DOHH2 (cell line): ENCODE results near the gene HS3ST4.

Experiments used
- H3F3A ChIP-seq: fragments of 200-600 bp; sonication (generic), shearing (Covaris generic); 2 replicates; pipeline ENCODE4 v1.6.0; 2016; ENCODE audit warnings: antibody characterized with exemption, mild to moderate bottlenecking; ENCODE audit not compliant: control insufficient read depth, insufficient read depth
- H3K27ac ChIP-seq: fragments of 200-600 bp; sonication (generic); 2 replicates; pipeline ENCODE4 v1.5.1; 2014; ENCODE audit warnings: low read depth, mild to moderate bottlenecking, low read length, moderate library complexity
- H3K27me3 ChIP-seq: fragments of 200-600 bp; sonication (generic); 2 replicates; pipeline ENCODE4 v1.6.1; 2014; ENCODE audit warnings: mild to moderate bottlenecking, low read length, mixed read lengths; ENCODE audit not compliant: control insufficient read depth
- H3K36me3 ChIP-seq: fragments of 200-600 bp; sonication (generic); 2 replicates; pipeline ENCODE4 v1.6.1; 2014; ENCODE audit warnings: mild to moderate bottlenecking, low read length, moderate library complexity, mixed read lengths; ENCODE audit not compliant: control insufficient read depth
- H3K4me1 ChIP-seq: fragments of 200-600 bp; sonication (generic); 2 replicates; pipeline ENCODE4 v1.6.1; 2014; ENCODE audit warnings: mild to moderate bottlenecking, low read length, mixed read lengths; ENCODE audit not compliant: control insufficient read depth
- H3K4me2 ChIP-seq: fragments of 200-600 bp; sonication (generic); 2 replicates; pipeline ENCODE4 v1.6.0; 2014; ENCODE audit warnings: mild to moderate bottlenecking, low read length, moderate library complexity
- H3K4me3 ChIP-seq: fragments of 200-600 bp; sonication (generic); 2 replicates; pipeline ENCODE4 v1.5.1; 2014; ENCODE audit warnings: mild to moderate bottlenecking, low read length, mixed read lengths
- H3K79me2 ChIP-seq: fragments of 200-600 bp; sonication (generic); 2 replicates; pipeline ENCODE4 v1.6.1; 2014; ENCODE audit warnings: mild to moderate bottlenecking, low read length, mixed read lengths; ENCODE audit not compliant: control insufficient read depth
- H3K9me2 ChIP-seq: fragments of 200-600 bp; sonication (generic); replicated peaks from 2 replicates; pipeline ENCODE4 v1.6.1; 2014; ENCODE audit warnings: mild to moderate bottlenecking, low read length, mixed read lengths; ENCODE audit not compliant: control insufficient read depth
- H3K9me3 ChIP-seq: fragments of 200-600 bp; sonication (generic); 2 replicates; pipeline ENCODE4 v1.6.1; 2014; ENCODE audit warnings: antibody characterized with exemption, low read length, mixed read lengths; ENCODE audit not compliant: control insufficient read depth, insufficient read depth
- H4K20me1 ChIP-seq: fragments of 200-600 bp; sonication (generic); 2 replicates; pipeline ENCODE4 v1.6.0; 2014; ENCODE audit warnings: low read depth, mild to moderate bottlenecking, antibody characterized with exemption, low read length, moderate library complexity; ENCODE audit not compliant: control insufficient read depth, insufficient read depth
- EZH2phosphoT487 ChIP-seq: fragments of 200-600 bp; sonication (generic); IDR thresholded peaks from 2 replicates; pipeline ENCODE4 v1.6.1; 2017; ENCODE audit warnings: borderline replicate concordance, mild to moderate bottlenecking, antibody characterized with exemption, low read length, moderate library complexity, mixed read lengths
- TF ChIP-seq, protein P1 (sequence below): fragments of 200-600 bp; sonication (generic); IDR thresholded peaks from one replicate; pipeline ENCODE4 v1.5.1; 2014; ENCODE audit warnings: antibody characterized with exemption, mild to moderate bottlenecking, low read depth, low read length; ENCODE audit not compliant: poor library complexity, severe bottlenecking

Gene HS3ST4

DNA sequence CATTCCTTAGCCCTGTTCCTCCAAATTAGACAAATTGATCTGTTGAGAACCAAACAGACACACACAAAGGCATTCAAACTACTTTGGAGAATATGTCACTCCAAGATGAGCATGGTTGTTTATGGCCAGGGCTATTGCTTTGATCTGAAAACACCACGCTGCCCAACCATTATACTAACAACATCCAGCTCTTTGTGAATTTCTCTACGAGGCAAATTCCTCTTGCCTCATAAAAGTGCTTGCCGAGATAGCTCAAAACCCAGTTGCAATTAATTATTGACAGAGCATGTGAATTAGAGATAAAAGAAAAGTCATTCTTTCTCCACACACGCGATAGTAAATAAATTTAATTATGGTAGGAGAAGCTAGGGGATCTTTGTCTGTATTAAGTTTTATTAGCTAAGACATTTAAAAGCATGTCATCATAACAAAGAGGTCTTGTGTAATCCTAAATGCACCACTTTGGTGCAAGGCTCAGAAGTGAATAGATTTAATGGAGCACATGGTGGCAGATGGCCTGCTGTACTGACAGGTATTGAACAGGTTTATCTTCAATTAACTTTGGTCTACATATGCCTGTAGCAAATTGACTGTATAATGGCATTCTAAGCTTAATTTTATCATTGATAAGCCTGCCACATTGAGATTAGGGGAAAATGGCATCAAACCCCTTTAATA is 441.8 kb downstream of the HS3ST4 start:
- Histone ChIP-seq H3K4me3 (no peak overlapping the region), H3K27me3 (no peaks in the 10 kb centered on the region), H3K27ac (no peak overlapping the region), H3K9me3 (no peaks in the 10 kb centered on the region), H4K20me1 (no peaks in the 10 kb centered on the region), H3K4me2 (no peak overlapping the region), H3K4me1 (no peaks in the 10 kb centered on the region), H3K79me2 (no peaks in the 10 kb centered on the region), H3K36me3 (no peaks in the 10 kb centered on the region), H3K9me2 (no peaks in the 10 kb centered on the region), H3F3A (no peaks in the 10 kb centered on the region)
- no peak for TF ChIP-seq EZH2phosphoT487
- TF ChIP-seq, protein P1, sequence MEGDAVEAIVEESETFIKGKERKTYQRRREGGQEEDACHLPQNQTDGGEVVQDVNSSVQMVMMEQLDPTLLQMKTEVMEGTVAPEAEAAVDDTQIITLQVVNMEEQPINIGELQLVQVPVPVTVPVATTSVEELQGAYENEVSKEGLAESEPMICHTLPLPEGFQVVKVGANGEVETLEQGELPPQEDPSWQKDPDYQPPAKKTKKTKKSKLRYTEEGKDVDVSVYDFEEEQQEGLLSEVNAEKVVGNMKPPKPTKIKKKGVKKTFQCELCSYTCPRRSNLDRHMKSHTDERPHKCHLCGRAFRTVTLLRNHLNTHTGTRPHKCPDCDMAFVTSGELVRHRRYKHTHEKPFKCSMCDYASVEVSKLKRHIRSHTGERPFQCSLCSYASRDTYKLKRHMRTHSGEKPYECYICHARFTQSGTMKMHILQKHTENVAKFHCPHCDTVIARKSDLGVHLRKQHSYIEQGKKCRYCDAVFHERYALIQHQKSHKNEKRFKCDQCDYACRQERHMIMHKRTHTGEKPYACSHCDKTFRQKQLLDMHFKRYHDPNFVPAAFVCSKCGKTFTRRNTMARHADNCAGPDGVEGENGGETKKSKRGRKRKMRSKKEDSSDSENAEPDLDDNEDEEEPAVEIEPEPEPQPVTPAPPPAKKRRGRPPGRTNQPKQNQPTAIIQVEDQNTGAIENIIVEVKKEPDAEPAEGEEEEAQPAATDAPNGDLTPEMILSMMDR = no peak

DNA sequence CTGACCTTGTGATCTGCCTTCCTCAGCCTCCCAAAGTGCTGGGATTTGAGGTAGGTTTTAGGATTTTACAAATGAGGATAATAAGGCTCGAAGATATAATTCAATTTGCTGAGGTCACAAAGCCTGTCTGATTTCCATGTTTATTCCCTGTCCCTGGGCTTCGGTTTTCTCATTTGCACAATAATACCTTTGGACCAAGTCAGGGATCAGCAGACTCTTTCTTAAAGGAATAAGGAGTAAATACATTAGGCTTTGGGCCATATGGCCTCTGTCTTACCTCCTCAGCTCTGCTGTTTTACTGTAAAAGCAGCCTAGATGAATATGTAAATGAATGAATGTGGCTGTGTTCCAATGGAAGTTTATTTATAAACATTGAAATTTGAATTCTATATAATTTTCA is 442.8 kb downstream of the HS3ST4 start:
- H3K9me2 ChIP-seq = no peaks in the 10 kb centered on the region
- H3K9me3 ChIP-seq = no peaks in the 10 kb centered on the region
- no peaks in the 10 kb centered on the region for H3K27me3 ChIP-seq
- TF ChIP-seq, protein P1 = no peak
- TF ChIP-seq EZH2phosphoT487 = no peak
- no peaks in the 10 kb centered on the region for H3K36me3 ChIP-seq
- H3F3A ChIP-seq = no peaks in the 10 kb centered on the region
- no peak overlapping the region for H3K4me2 ChIP-seq
- no peak overlapping the region for H3K4me3 ChIP-seq
- no peak overlapping the region for H3K27ac ChIP-seq
- no peaks in the 10 kb centered on the region for H3K4me1 ChIP-seq
- H4K20me1 ChIP-seq = no peaks in the 10 kb centered on the region
- H3K79me2 ChIP-seq = no peaks in the 10 kb centered on the region

DNA sequence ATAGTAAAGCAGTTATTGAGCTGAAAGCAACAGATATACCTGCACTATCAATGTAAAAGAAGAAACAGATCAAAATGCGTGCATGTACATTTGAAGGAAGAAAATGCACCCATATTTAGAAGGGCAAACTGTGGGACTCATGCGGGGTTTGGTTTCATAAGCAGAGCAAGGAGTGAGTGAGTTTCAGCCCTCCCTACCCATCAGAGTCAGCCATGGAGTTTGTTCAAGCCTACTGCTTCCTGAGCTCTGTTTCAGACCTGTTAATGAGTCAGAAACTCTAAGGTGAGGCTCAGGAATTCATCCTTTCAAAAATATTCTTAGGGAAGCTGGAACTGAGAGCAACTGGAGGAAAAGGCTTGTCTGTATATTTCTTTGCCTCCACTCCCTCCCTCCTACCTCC is 446.2 kb downstream of the HS3ST4 start:
- no peaks in the 10 kb centered on the region for H4K20me1 ChIP-seq
- no peaks in the 10 kb centered on the region for H3K27me3 ChIP-seq
- H3K4me1 ChIP-seq = no peaks in the 10 kb centered on the region
- H3K9me3 ChIP-seq = no peaks in the 10 kb centered on the region
- no peaks in the 10 kb centered on the region for H3F3A ChIP-seq
- TF ChIP-seq, protein P1 = no peak
- no peak for TF ChIP-seq EZH2phosphoT487
- no peak overlapping the region for H3K4me3 ChIP-seq
- no peak overlapping the region for H3K4me2 ChIP-seq
- H3K79me2 ChIP-seq = no peaks in the 10 kb centered on the region
- no peaks in the 10 kb centered on the region for H3K36me3 ChIP-seq
- no peaks in the 10 kb centered on the region for H3K9me2 ChIP-seq
- H3K27ac ChIP-seq = no peak overlapping the region
